Measurements from ENCODE around the gene TSSK3.

DNA sequence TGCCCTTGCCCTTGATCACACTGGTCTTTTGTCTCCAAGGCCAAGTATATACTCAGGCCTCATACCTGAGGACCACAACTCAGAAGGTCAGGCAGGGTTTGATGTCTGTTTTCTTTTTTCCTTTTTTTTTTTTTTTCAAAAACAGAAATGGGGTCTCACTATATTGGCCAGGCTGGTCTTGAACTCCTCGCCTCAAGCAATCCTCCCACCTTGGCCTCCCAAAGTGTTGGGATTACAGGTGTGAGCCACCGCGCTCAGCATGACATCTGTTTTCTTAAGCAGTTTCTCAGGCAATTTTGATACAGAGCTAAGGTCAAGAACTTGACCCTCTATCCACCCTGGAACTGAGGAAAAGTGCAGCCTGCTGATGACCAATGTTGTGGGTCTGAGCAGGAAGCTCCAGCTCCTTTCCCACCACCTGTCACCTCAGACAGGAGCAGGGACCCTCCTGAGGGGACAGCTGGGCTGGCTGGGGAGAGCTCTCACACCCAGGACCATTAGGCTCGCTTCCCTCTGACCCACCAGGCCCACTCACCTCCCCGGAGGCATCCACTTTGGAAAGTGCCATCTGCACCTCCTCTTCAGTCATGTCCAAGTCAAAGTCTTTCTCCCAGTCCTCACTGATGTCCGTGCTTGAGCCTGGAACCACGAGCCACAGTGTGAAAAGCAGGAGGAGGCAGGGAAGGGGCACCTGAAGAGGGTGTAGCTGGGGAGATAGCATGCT is 5.7 kb downstream of the TSSK3 start:
- no peak for TF ChIP-seq CTCF (conservative IDR thresholded peaks at IDR 0.05)
- no peak for TF ChIP-seq EZH2 (IDR thresholded peaks at IDR 0.05; ENCODE audit: low read depth)
